T-helper 1 cell treated with Interleukin-12 subunit alpha and Interleukin-12 subunit beta and Interleukin-4 antibody, amounts not matched to agents 30 μg/mL and 1 μg/mL, for 36 hours (primary cell): ENCODE results near the gene FBXW5.

Experiments
- H3K27ac Mint-ChIP-seq: one replicate; pipeline ENCODE4 v1.8.0; 2021; ENCODE audit warnings: mild to moderate bottlenecking, mixed read lengths
- H3K27me3 Mint-ChIP-seq: one replicate; pipeline ENCODE4 v1.8.0; 2021; ENCODE audit warnings: low read depth, mixed read lengths
- H3K36me3 Mint-ChIP-seq: one replicate; pipeline ENCODE4 v1.8.0; 2021; ENCODE audit warnings: low read depth, mixed read lengths
- H3K4me1 Mint-ChIP-seq: one replicate; pipeline ENCODE4 v1.8.0; 2021; ENCODE audit warnings: low read depth, mixed read lengths
- H3K4me3 Mint-ChIP-seq: one replicate; pipeline ENCODE4 v1.8.0; 2021; ENCODE audit warnings: mild to moderate bottlenecking, moderate library complexity, mixed read lengths
- H3K9me3 Mint-ChIP-seq: one replicate; pipeline ENCODE4 v1.8.0; 2021; ENCODE audit warnings: mixed read lengths

The FBXW5 gene

DNA sequence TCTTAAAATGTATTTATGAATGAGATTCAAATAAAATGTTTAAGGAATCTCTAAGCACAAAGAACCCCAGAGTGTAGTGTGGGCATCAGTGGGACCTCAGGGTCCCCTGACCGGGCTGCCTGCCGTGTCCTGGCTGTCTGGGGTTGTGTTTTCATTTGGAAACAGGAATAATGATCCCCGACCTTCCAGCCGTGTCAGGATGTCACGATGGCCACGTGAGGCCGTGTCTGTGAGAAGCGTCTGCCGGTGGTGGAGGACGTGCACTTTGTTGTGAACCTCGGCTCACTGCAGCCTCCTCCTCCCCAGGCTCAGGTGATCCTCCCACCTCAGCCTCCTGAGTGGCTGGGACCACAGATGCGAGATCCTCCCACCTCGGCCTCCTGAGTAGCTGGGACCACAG is 53.9 kb downstream of the FBXW5 start:
- Mint-ChIP-seq H3K27ac (no peak overlapping the region), H3K9me3 (no peaks in the 10 kb centered on the region), H3K4me1 (peaks cover 24% of the 10 kb centered on the region), H3K36me3 (peaks cover 16% of the 10 kb centered on the region), H3K4me3 (no peak overlapping the region), H3K27me3 (no peaks in the 10 kb centered on the region)
